Mesenchymal stem cell (in vitro differentiated cells and primary cell): ENCODE results near the gene CAPZB.

Experiments used
- DNase-seq: peaks from one replicate; pipeline ENCODE4 v3.0.0-alpha.2; 2013
- H2AFZ ChIP-seq: one replicate; pipeline ENCODE4 v1.6.1; 2013; ENCODE audit warnings: low read depth, mild to moderate bottlenecking, control low read depth, inconsistent platforms, low read length, moderate library complexity
- H2AK5ac ChIP-seq: 2 replicates; pipeline ENCODE4 v1.6.1; 2013; ENCODE audit warnings: low read length, moderate library complexity, mild to moderate bottlenecking, inconsistent platforms; ENCODE audit not compliant: severe bottlenecking
- H2BK120ac ChIP-seq: one replicate; pipeline ENCODE4 v1.6.1; 2013; ENCODE audit warnings: low read depth, mild to moderate bottlenecking, inconsistent platforms, low read length, moderate library complexity
- H2BK12ac ChIP-seq, 2 experiments: one replicate each; pipeline ENCODE4 v1.6.1; 2013; ENCODE audit warnings: inconsistent platforms in 2 of 2, low read length in 2 of 2, mild to moderate bottlenecking in 2 of 2, moderate library complexity in 2 of 2, control low read depth in 1 of 2
- H2BK15ac ChIP-seq: one replicate; pipeline ENCODE4 v1.6.1; 2013; ENCODE audit warnings: mild to moderate bottlenecking, low read depth, inconsistent platforms; ENCODE audit not compliant: poor library complexity, severe bottlenecking
- H2BK5ac ChIP-seq: 2 replicates; pipeline ENCODE4 v1.6.1; 2013; ENCODE audit warnings: low read depth, mild to moderate bottlenecking, low read length, control low read depth, inconsistent platforms; ENCODE audit not compliant: poor library complexity, severe bottlenecking
- H3K14ac ChIP-seq, 2 experiments: one replicate each; pipeline ENCODE4 v1.6.1; 2013; ENCODE audit warnings: inconsistent platforms in 2 of 2, low read length in 2 of 2, control low read depth in 1 of 2, mild to moderate bottlenecking in 1 of 2, moderate library complexity in 1 of 2
- H3K18ac ChIP-seq, 2 experiments: one replicate each; pipeline ENCODE4 v1.6.1; 2013; ENCODE audit warnings: inconsistent platforms in 2 of 2, low read length in 2 of 2, control low read depth in 1 of 2, low read depth in 1 of 2, mild to moderate bottlenecking in 1 of 2
- H3K23ac ChIP-seq, 2 experiments: one replicate each; pipeline ENCODE4 v1.6.1; 2013; ENCODE audit warnings: inconsistent platforms in 2 of 2, low read length in 2 of 2, mild to moderate bottlenecking in 2 of 2, moderate library complexity in 2 of 2, control low read depth in 1 of 2
- H3K27ac ChIP-seq: 2 replicates; pipeline ENCODE4 v1.5.1; 2013; ENCODE audit warnings: mild to moderate bottlenecking, moderate library complexity, low read length, control low read depth, inconsistent platforms; ENCODE audit not compliant: poor library complexity, severe bottlenecking
- H3K27me3 ChIP-seq, 2 experiments: 2 replicates each; pipeline versions ENCODE4 v1.6.1 to v1.7.0; 2013; ENCODE audit warnings: low read length in 2 of 2, mild to moderate bottlenecking in 2 of 2, moderate library complexity in 2 of 2, control low read depth in 1 of 2, inconsistent platforms in 1 of 2; ENCODE audit not compliant: control insufficient read depth in 1 of 2, insufficient read depth in 1 of 2
- H3K36me3 ChIP-seq, 2 experiments: 2 replicates each; pipeline versions ENCODE4 v1.6.1 to v1.7.0; 2013; ENCODE audit warnings: low read length in 2 of 2, control low read depth in 1 of 2, inconsistent platforms in 1 of 2, low read depth in 1 of 2, mild to moderate bottlenecking in 1 of 2; ENCODE audit not compliant: insufficient read depth in 2 of 2, control insufficient read depth in 1 of 2
- H3K4ac ChIP-seq, 2 experiments: one replicate each; pipeline ENCODE4 v1.6.1; 2013; ENCODE audit warnings: inconsistent platforms in 2 of 2, low read length in 2 of 2, mild to moderate bottlenecking in 2 of 2, moderate library complexity in 2 of 2, control low read depth in 1 of 2, low read depth in 1 of 2
- H3K4me1 ChIP-seq: 2 replicates; pipeline ENCODE4 v1.6.1; 2013; ENCODE audit warnings: low read depth, low read length, control low read depth; ENCODE audit not compliant: control insufficient read depth, insufficient read depth
- H3K4me2 ChIP-seq: 2 replicates; pipeline ENCODE4 v1.6.1; 2013; ENCODE audit warnings: low read length, mild to moderate bottlenecking, inconsistent platforms; ENCODE audit not compliant: poor library complexity, severe bottlenecking
- H3K4me3 ChIP-seq, 2 experiments: 2 replicates each; pipeline versions ENCODE4 v1.5.1 to v1.7.0; 2013; ENCODE audit warnings: low read length in 2 of 2, mild to moderate bottlenecking in 2 of 2, control low read depth in 1 of 2, low read depth in 1 of 2; ENCODE audit not compliant: insufficient read depth in 1 of 2
- H3K79me1 ChIP-seq: replicated peaks from 2 replicates; pipeline ENCODE4 v1.6.1; 2013; ENCODE audit warnings: mild to moderate bottlenecking, control low read depth, low read length, inconsistent platforms; ENCODE audit not compliant: poor library complexity, severe bottlenecking
- H3K9ac ChIP-seq: 2 replicates; pipeline ENCODE4 v1.7.0; 2013; ENCODE audit warnings: mild to moderate bottlenecking, low read length, moderate library complexity
- H3K9me3 ChIP-seq: 2 replicates; pipeline ENCODE4 v1.7.0; 2013; ENCODE audit warnings: mild to moderate bottlenecking, low read length; ENCODE audit not compliant: control insufficient read depth
- H4K8ac ChIP-seq: one replicate; pipeline ENCODE4 v1.6.1; 2013; ENCODE audit warnings: inconsistent platforms, mild to moderate bottlenecking, low read length, moderate library complexity
- H4K91ac ChIP-seq: one replicate; pipeline ENCODE4 v1.6.1; 2013; ENCODE audit warnings: mild to moderate bottlenecking, low read length, inconsistent platforms
- WGBS: methylation state at CpG from one replicate; pipeline ENCODE4 v1.1.7; 2013; ENCODE audit warnings: mixed read lengths; 5-methylcytosine and 5-hydroxymethylcytosine counted together

CAPZB gene

DNA sequence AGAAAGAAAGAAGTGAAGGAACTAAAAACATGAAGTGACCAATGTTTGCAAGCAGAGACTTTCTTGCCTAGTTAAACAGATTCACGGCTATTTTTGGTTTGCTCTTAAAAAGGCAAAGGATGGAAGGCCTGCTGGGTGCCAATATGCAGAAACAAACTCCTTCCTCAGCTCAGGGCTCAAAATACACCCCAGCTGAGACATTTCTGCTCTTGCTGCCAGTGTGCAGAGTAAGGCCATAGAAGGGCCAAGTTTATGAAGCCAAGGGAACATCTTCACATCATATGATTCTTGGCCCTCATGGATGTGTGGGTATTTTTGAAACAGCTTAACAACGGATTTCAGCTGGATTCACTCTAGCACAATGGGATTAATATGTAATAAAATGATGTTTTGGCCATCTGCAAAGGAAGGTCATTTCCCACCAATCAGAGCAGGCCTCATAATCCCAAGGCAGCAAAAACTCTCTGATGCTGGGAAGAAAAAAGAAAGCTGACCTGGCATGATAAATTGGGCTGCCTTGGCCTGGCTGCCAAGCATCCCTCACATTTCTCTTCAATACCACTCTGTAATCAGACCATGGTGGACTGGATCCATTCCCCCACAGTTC lies 70.7 kb downstream of the CAPZB start:
- no peak overlapping the region for H3K4ac ChIP-seq
- WGBS = 95% methylated on average over 1 of the region's 2 CpGs
- no peak overlapping the region for H4K91ac ChIP-seq
- no peak overlapping the region for H3K27ac ChIP-seq
- H3K14ac ChIP-seq = no peak overlapping the region
- H2AK5ac ChIP-seq = no peak overlapping the region
- H2BK120ac ChIP-seq = no peak overlapping the region
- H3K4me3 ChIP-seq = no peak overlapping the region
- no peak overlapping the region for H3K23ac ChIP-seq
- peak overlapping the region; percentile 68 for H3K9ac ChIP-seq
- no peak overlapping the region for H2AFZ ChIP-seq
- no peaks in the 10 kb centered on the region for H3K4me1 ChIP-seq
- no peak overlapping the region for H2BK5ac ChIP-seq
- H3K27me3 ChIP-seq = no peaks in the 10 kb centered on the region
- no peak overlapping the region for H3K4me2 ChIP-seq
- no peaks in the 10 kb centered on the region for H3K9me3 ChIP-seq
- peaks cover 32% of the 10 kb centered on the region for H3K79me1 ChIP-seq
- H3K18ac ChIP-seq = no peak overlapping the region
- no peak overlapping the region for H4K8ac ChIP-seq
- no peak overlapping the region for H2BK12ac ChIP-seq
- H3K36me3 ChIP-seq = peaks cover 31 to 70% of the 10 kb centered on the region in 2 experiments
- no peak overlapping the region for H2BK15ac ChIP-seq
- no peak for DNase-seq

DNA sequence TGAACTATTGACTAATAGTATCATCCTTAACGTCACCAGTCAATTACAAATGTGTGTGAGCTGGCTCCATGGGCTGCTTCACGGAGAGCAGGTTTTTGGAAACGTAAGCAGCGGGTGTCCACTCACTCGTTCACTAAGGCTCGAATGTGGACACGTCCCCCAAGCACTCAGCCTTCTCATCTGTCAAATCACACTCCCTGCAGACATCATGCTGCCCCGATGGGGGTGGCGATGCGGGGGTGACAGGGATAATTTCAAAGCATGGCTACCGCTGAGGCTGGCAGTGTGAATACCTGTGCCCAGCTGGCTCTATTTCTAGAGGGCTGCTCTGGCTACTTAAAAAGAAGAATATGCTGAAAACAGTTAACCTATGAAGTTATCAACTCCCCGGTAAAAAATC lies 71.3 kb downstream of the CAPZB start:
- Histone ChIP-seq H3K23ac (no peak overlapping the region), H3K27me3 (no peaks in the 10 kb centered on the region), H3K9ac (peak overlapping the region; percentile 68), H3K14ac (no peak overlapping the region), H2BK15ac (no peak overlapping the region), H3K79me1 (peaks cover 32% of the 10 kb centered on the region), H3K4me1 (no peaks in the 10 kb centered on the region), H3K9me3 (no peaks in the 10 kb centered on the region), H4K91ac (no peak overlapping the region), H2AFZ (no peak overlapping the region), H2BK120ac (no peak overlapping the region), H3K4ac (no peak overlapping the region), H2AK5ac (no peak overlapping the region), H3K4me3 (no peak overlapping the region), H3K4me2 (no peak overlapping the region), H3K27ac (no peak overlapping the region), H2BK12ac (no peak overlapping the region), H3K36me3 (peaks cover 25 to 70% of the 10 kb centered on the region in 2 experiments), H2BK5ac (no peak overlapping the region), H3K18ac (no peak overlapping the region), H4K8ac (no peak overlapping the region)
- DNase-seq = no peak
- 94% methylated on average over 11 of the region's 12 CpGs for WGBS

DNA sequence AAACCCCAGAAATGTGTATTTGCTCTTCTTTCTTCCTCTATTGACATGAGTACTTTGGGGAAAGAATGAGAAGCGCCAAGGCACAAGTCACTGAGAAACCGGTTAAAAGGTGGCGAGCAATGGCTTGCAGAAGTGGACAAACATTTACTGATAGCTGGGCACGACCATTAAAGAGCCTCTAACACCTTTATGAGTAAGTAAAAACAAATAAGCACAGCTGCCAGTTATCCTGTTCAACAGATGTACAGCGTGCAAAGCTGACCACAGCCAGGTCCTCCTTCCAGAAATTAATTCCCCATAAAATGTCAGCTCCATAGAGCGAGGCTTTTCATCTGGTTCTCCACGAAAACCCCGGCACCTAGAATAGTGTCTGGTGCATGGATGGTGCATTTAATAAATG lies 72.7 kb downstream of the CAPZB start:
- H2AK5ac ChIP-seq = no peak overlapping the region
- peaks cover 2% of the 10 kb centered on the region for H3K4me1 ChIP-seq
- H3K14ac ChIP-seq = no peak overlapping the region
- no peaks in the 10 kb centered on the region for H3K9me3 ChIP-seq
- no peaks in the 10 kb centered on the region for H3K27me3 ChIP-seq
- H2AFZ ChIP-seq = no peak overlapping the region
- no peak overlapping the region for H2BK5ac ChIP-seq
- no peak overlapping the region for H3K18ac ChIP-seq
- H3K23ac ChIP-seq = no peak overlapping the region
- peaks cover 31% of the 10 kb centered on the region for H3K79me1 ChIP-seq
- H3K36me3 ChIP-seq = peaks cover 21 to 68% of the 10 kb centered on the region in 2 experiments
- H4K8ac ChIP-seq = no peak overlapping the region
- no peak overlapping the region for H3K4me3 ChIP-seq
- no peak overlapping the region for H3K9ac ChIP-seq
- no peak overlapping the region for H3K4me2 ChIP-seq
- no peak overlapping the region for H4K91ac ChIP-seq
- no peak overlapping the region for H3K4ac ChIP-seq
- no peak overlapping the region for H2BK15ac ChIP-seq
- 93% methylated on average over 6 of the region's 8 CpGs for WGBS
- DNase-seq = no peak
- H2BK12ac ChIP-seq = no peak overlapping the region
- no peak overlapping the region for H2BK120ac ChIP-seq
- H3K27ac ChIP-seq = no peak overlapping the region

DNA sequence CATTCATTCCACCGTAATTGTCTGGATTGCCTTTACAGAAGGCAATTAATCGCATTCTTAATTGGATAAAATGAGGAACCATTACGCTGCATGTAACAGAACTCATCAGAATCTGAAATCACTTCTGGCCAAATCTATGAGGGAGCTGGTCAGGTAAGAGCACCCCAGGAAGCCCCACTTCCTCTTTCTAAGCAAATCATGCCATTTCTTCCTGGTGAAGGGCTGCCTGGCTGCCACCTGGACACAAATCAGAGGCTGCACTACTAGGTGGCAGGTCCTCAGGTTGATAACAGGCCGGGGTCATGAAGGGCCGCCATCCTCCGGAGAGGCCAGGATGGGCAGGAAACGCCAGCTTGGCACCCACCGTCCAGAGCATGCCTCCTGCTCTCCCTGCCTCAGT lies 73.7 kb downstream of the CAPZB start:
- Histone ChIP-seq H3K79me1 (peaks cover 38% of the 10 kb centered on the region), H2BK5ac (no peak overlapping the region), H3K4me3 (no peak overlapping the region), H3K27ac (no peak overlapping the region), H3K23ac (no peak overlapping the region), H3K4ac (no peak overlapping the region), H2BK120ac (no peak overlapping the region), H3K9me3 (no peaks in the 10 kb centered on the region), H2BK12ac (no peak overlapping the region), H3K36me3 (peaks cover 24 to 69% of the 10 kb centered on the region in 2 experiments), H3K4me1 (peaks cover 5% of the 10 kb centered on the region), H3K27me3 (no peaks in the 10 kb centered on the region), H2AFZ (no peak overlapping the region), H2AK5ac (no peak overlapping the region), H2BK15ac (no peak overlapping the region), H3K4me2 (no peak overlapping the region), H3K14ac (no peak overlapping the region), H4K8ac (no peak overlapping the region), H3K9ac (no peak overlapping the region), H4K91ac (no peak overlapping the region), H3K18ac (no peak overlapping the region)
- 93% methylated on average over 7 of the region's 8 CpGs for WGBS
- no peak for DNase-seq
